ENCODE results near the gene FAM98C. TPM values are rescaled to one million over a fixed set of nuclear protein-coding genes. Genes with fewer than 3 reads are reported as not detected.
"Not testable (repeated sequence)": the region's sequence is repeated elsewhere in the genome, so short reads cannot be mapped to it uniquely, and the experiment has no call there.

Gene FAM98C
- total and polyA plus RNA-seq, 4 donors, result 4.2 to 8.5 (median 6.2) TPM

GRCh38 chr19:38362076-38362945 is 40.6 kb upstream of the FAM98C start:
- H3K27ac ChIP-seq (ENCODE audit: low read depth in 1 of 2, low read length in 2 of 2), result peak overlapping the region in 1 of 2 donors; percentile 46
- H3K27me3 ChIP-seq (ENCODE audit: control insufficient read depth in 4 of 4, insufficient read depth in 4 of 4, low read length in 3 of 4), result peaks cover 0 to 6% (median 3%) of the 10 kb centered on the region in 4 donors
- TF ChIP-seq MAX (IDR thresholded peaks at IDR 0.05), result no peak
- peak overlapping the region in 2 of 3 donors; percentile 1 to 46 for H3K4me3 ChIP-seq (ENCODE audit: low read depth in 1 of 3, low read length in 3 of 3)
- 6% methylated on average over 68 of the region's 68 CpGs for WGBS
- no peak overlapping the region for H3K9ac ChIP-seq (ENCODE audit: low read depth in 1 of 2, low read length in 2 of 2)
- H3K9me3 ChIP-seq (ENCODE audit: control insufficient read depth in 4 of 4, low read length in 3 of 4), result no peaks in the 10 kb centered on the region
- H3K4me1 ChIP-seq (ENCODE audit: control insufficient read depth in 4 of 4, insufficient read depth in 4 of 4, low read length in 3 of 4), result peaks cover 0 to 8% (median 0%) of the 10 kb centered on the region in 4 donors
- no peaks in the 10 kb centered on the region for H3K36me3 ChIP-seq (ENCODE audit: control insufficient read depth in 4 of 4, insufficient read depth in 3 of 4, low read depth in 1 of 4, low read length in 3 of 4)
- DNase-seq (ENCODE audit: low spot score), result peak; percentile 69

- not testable (repeated sequence) for H3K27me3 ChIP-seq (ENCODE audit: control insufficient read depth in 4 of 4, insufficient read depth in 4 of 4, low read length in 3 of 4); H3K4me1 ChIP-seq (ENCODE audit: control insufficient read depth in 4 of 4, insufficient read depth in 4 of 4, low read length in 3 of 4); H3K9ac ChIP-seq (ENCODE audit: low read depth in 1 of 2, low read length in 2 of 2); H3K36me3 ChIP-seq (ENCODE audit: control insufficient read depth in 4 of 4, insufficient read depth in 3 of 4, low read depth in 1 of 4, low read length in 3 of 4); H3K4me3 ChIP-seq (ENCODE audit: low read depth in 1 of 3, low read length in 3 of 3); H3K9me3 ChIP-seq (ENCODE audit: control insufficient read depth in 4 of 4, low read length in 3 of 4); DNase-seq (ENCODE audit: low spot score); H3K27ac ChIP-seq (ENCODE audit: low read depth in 1 of 2, low read length in 2 of 2)
- WGBS, result 70% methylated on average over 15 of the region's 16 CpGs
These were observed 39.8 kb upstream of the FAM98C start for GRCh38 chr19:38362946-38363688.

GRCh38 chr19:38367041-38367440 is 35.9 kb upstream of the FAM98C start:
- Histone ChIP-seq H3K9me3 (ENCODE audit: control insufficient read depth in 4 of 4, low read length in 3 of 4) (no peaks in the 10 kb centered on the region), H3K4me1 (ENCODE audit: control insufficient read depth in 4 of 4, insufficient read depth in 4 of 4, low read length in 3 of 4) (peaks cover 0 to 7% (median 0%) of the 10 kb centered on the region in 4 donors), H3K4me3 (ENCODE audit: low read depth in 1 of 3, low read length in 3 of 3) (no peak overlapping the region), H3K9ac (ENCODE audit: low read depth in 1 of 2, low read length in 2 of 2) (no peak overlapping the region), H3K36me3 (ENCODE audit: control insufficient read depth in 4 of 4, insufficient read depth in 3 of 4, low read depth in 1 of 4, low read length in 3 of 4) (no peaks in the 10 kb centered on the region), H3K27me3 (ENCODE audit: control insufficient read depth in 4 of 4, insufficient read depth in 4 of 4, low read length in 3 of 4) (no peaks in the 10 kb centered on the region), H3K27ac (ENCODE audit: low read depth in 1 of 2, low read length in 2 of 2) (no peak overlapping the region)
- DNase-seq (ENCODE audit: low spot score), result no peak
- WGBS, result 65% methylated on average over 12 of the region's 12 CpGs
- TF ChIP-seq FOXA1 (IDR thresholded peaks at IDR 0.05), result no peak
- no peak for TF ChIP-seq HNF4A (conservative IDR thresholded peaks at IDR 0.05)
- no peak for TF ChIP-seq RAD21 (IDR thresholded peaks at IDR 0.05)
- no peak for TF ChIP-seq FOXA2 (IDR thresholded peaks at IDR 0.05)
- TF ChIP-seq NR2F2 (IDR thresholded peaks at IDR 0.05), result no peak
- TF ChIP-seq JUND (IDR thresholded peaks at IDR 0.05), result no peak
- no peak for TF ChIP-seq EGR1 (IDR thresholded peaks at IDR 0.05; ENCODE audit: low read depth in 2 of 2)
- no peak for TF ChIP-seq GABPA (IDR thresholded peaks at IDR 0.05 in 1 of 2, conservative IDR thresholded peaks at IDR 0.05 in 1 of 2)
- no peak for TF ChIP-seq REST (IDR thresholded peaks at IDR 0.05)
- TF ChIP-seq MAX (IDR thresholded peaks at IDR 0.05), result no peak
- TF ChIP-seq, protein P1, sequence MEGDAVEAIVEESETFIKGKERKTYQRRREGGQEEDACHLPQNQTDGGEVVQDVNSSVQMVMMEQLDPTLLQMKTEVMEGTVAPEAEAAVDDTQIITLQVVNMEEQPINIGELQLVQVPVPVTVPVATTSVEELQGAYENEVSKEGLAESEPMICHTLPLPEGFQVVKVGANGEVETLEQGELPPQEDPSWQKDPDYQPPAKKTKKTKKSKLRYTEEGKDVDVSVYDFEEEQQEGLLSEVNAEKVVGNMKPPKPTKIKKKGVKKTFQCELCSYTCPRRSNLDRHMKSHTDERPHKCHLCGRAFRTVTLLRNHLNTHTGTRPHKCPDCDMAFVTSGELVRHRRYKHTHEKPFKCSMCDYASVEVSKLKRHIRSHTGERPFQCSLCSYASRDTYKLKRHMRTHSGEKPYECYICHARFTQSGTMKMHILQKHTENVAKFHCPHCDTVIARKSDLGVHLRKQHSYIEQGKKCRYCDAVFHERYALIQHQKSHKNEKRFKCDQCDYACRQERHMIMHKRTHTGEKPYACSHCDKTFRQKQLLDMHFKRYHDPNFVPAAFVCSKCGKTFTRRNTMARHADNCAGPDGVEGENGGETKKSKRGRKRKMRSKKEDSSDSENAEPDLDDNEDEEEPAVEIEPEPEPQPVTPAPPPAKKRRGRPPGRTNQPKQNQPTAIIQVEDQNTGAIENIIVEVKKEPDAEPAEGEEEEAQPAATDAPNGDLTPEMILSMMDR (IDR thresholded peaks at IDR 0.05; ENCODE audit: low read depth, low read length, missing input control), result no peak
- no peak for TF ChIP-seq RXRA (IDR thresholded peaks at IDR 0.05)
- TF ChIP-seq SP1 (IDR thresholded peaks at IDR 0.05), result no peak
